Suprapubic skin (tissue), 4 donors: ENCODE measurements around the gene SLC25A47. TPM values are rescaled to one million over a fixed set of nuclear protein-coding genes. Genes with fewer than 3 reads are reported as not detected.
"Not testable (repeated sequence)": the region's sequence is repeated elsewhere in the genome, so short reads cannot be mapped to it uniquely, and the experiment has no call there.

Experiments
- DNase-seq, 2 donors: peaks; one replicate each; pipeline ENCODE4 v3.0.0-alpha.2; 2019; ENCODE audit warnings: low spot score in 2 of 2
- H3K27ac ChIP-seq: fragments of 200-600 bp; sonication (generic); one replicate; pipeline ENCODE4 v1.5.1; 2019
- H3K27me3 ChIP-seq: fragments of 200-600 bp; sonication (generic); one replicate; pipeline ENCODE4 v1.5.1; 2019
- H3K36me3 ChIP-seq: fragments of 200-600 bp; sonication (generic); one replicate; pipeline ENCODE4 v1.5.1; 2019
- H3K4me1 ChIP-seq: fragments of 200-600 bp; sonication (generic); one replicate; pipeline ENCODE4 v1.5.1; 2019
- H3K4me3 ChIP-seq: fragments of 200-600 bp; sonication (generic); one replicate; pipeline ENCODE4 v1.5.1; 2019; ENCODE audit warnings: mild to moderate bottlenecking
- H3K9me3 ChIP-seq: fragments of 200-600 bp; sonication (generic); one replicate; pipeline ENCODE4 v1.5.1; 2019
- EP300 ChIP-seq: sonication (generic); formaldehyde crosslinking; IDR thresholded peaks from one replicate; pipeline ENCODE4 v1.6.1; 2017; ENCODE audit warnings: antibody characterized with exemption
- POLR2A ChIP-seq, 2 donors: fragments of 450-650 bp; IDR thresholded peaks; one replicate each; pipeline ENCODE4 v1.6.1; 2017; ENCODE audit warnings: antibody characterized with exemption in 2 of 2, mild to moderate bottlenecking in 2 of 2, moderate library complexity in 2 of 2
- POLR2AphosphoS5 ChIP-seq, 3 donors: sonication (generic); formaldehyde crosslinking; IDR thresholded peaks; one replicate each; pipeline ENCODE4 v1.6.1; 2017; ENCODE audit warnings: antibody characterized with exemption in 3 of 3
- WGBS: methylation state at CpG from one replicate; pipeline ENCODE4 v1.1.5; 2018; 5-methylcytosine and 5-hydroxymethylcytosine counted together
- total RNA-seq, 4 donors: library from RNA; depleted of rRNA; stranded (reverse); fragments of >200 nt; gene quantifications; one replicate each; pipeline ENCODE4 v1.1.0, GENCODE V29; 2016
- TF ChIP-seq, protein P1 (sequence below), 2 donors: fragments of 200-600 bp in 1 of 2; fragments of 450-650 bp in 1 of 2; sonication (generic) in 1 of 2; IDR thresholded peaks; one replicate each; pipeline ENCODE4 v1.5.1; 2016 to 2019; ENCODE audit warnings: antibody characterized with exemption in 2 of 2, mild to moderate bottlenecking in 1 of 2, moderate library complexity in 1 of 2

SLC25A47 gene
- total RNA-seq, 4 donors from 2014 or later = 0.30 to 1.4 TPM; not detected in 2

DNA sequence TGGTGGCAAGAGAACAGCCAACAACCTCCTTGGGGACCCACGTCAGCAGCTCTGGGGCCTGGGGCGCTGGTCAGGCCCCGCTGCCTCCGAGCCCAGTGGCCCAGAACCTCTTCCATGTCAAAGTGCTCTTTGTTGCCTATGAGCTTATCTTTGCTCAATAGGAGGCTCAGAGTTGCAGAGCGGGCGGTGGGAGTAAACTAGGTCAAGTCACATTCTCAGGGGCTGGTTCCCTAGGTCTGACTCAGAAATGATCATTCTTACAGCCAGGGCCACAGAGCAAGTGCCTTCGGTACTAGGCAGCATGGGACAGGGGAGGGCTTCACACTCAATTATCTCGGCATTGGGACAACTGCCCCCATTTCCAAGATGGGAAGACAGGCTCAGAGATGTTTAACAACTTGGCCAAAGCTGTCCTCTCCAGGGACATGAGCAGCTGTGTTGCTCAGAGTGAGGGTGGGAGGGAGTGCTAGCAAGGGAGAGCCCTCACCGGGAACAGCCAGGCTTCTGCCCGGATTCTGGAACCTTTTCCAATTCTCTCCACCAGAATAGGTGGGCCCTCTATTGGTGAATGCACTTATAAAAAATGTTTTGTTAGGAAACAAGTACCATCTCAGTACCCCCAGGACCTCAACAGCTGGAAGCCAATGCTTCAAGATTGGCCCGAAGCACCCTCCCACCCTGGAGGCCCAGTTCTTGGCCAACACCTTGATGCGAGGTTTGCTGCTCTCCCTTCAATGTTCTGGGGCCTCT lies 28.8 kb upstream of the SLC25A47 start:
- H3K4me1 ChIP-seq = peaks cover 55% of the 10 kb centered on the region
- peak; percentile 63 to 72 for DNase-seq
- H3K9me3 ChIP-seq = no peaks in the 10 kb centered on the region
- no peak overlapping the region for H3K27ac ChIP-seq
- WGBS = 64% methylated on average over 12 of the region's 12 CpGs
- TF ChIP-seq POLR2A (IDR thresholded peaks at IDR 0.05) (no peak), POLR2AphosphoS5 (IDR thresholded peaks at IDR 0.05) (no peak), EP300 (no peak)
- TF ChIP-seq, protein P1, sequence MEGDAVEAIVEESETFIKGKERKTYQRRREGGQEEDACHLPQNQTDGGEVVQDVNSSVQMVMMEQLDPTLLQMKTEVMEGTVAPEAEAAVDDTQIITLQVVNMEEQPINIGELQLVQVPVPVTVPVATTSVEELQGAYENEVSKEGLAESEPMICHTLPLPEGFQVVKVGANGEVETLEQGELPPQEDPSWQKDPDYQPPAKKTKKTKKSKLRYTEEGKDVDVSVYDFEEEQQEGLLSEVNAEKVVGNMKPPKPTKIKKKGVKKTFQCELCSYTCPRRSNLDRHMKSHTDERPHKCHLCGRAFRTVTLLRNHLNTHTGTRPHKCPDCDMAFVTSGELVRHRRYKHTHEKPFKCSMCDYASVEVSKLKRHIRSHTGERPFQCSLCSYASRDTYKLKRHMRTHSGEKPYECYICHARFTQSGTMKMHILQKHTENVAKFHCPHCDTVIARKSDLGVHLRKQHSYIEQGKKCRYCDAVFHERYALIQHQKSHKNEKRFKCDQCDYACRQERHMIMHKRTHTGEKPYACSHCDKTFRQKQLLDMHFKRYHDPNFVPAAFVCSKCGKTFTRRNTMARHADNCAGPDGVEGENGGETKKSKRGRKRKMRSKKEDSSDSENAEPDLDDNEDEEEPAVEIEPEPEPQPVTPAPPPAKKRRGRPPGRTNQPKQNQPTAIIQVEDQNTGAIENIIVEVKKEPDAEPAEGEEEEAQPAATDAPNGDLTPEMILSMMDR (IDR thresholded peaks at IDR 0.05) = no peak
- H3K36me3 ChIP-seq = peaks cover 34% of the 10 kb centered on the region
- H3K27me3 ChIP-seq = no peaks in the 10 kb centered on the region
- H3K4me3 ChIP-seq = no peak overlapping the region

DNA sequence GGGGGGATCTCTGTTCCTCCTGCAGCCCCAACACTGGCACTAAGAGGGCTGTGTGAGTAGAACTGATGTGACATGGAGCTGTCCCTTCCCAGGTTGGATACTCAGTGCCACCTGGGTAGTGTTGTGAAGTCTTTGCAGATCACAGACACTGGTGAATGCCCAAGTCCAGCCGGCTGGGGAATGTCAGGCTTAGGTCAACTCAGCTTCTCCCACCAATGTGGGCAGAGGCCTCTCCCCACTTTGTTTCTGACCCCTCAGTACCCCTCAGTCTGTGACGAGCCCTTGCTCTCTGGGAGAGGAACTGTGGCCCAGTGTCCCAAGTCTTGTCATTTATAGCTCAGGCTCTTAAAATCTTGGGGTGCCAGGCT lies 28.2 kb upstream of the SLC25A47 start:
- H3K4me3 ChIP-seq = no peak overlapping the region
- WGBS = 83% methylated on average over 1 of the region's 2 CpGs
- peaks cover 32% of the 10 kb centered on the region for H3K36me3 ChIP-seq
- no peaks in the 10 kb centered on the region for H3K27me3 ChIP-seq
- H3K4me1 ChIP-seq = peaks cover 50% of the 10 kb centered on the region
- peak; percentile 52 to 56 for DNase-seq
- no peaks in the 10 kb centered on the region for H3K9me3 ChIP-seq
- no peak for TF ChIP-seq POLR2AphosphoS5 (IDR thresholded peaks at IDR 0.05)
- TF ChIP-seq EP300 = no peak
- TF ChIP-seq POLR2A (IDR thresholded peaks at IDR 0.05) = no peak
- TF ChIP-seq, protein P1 (IDR thresholded peaks at IDR 0.05) = no peak
- H3K27ac ChIP-seq = no peak overlapping the region

GRCh38 chr14:100295376-100296105 lies 27.6 kb upstream of the SLC25A47 start:
- Histone ChIP-seq H3K27me3 (no peaks in the 10 kb centered on the region), H3K27ac (no peak overlapping the region), H3K36me3 (peaks cover 26% of the 10 kb centered on the region), H3K4me1 (peaks cover 44% of the 10 kb centered on the region), H3K9me3 (no peaks in the 10 kb centered on the region), H3K4me3 (no peak overlapping the region)
- peak; percentile 52 to 74 for DNase-seq
- TF ChIP-seq, protein P1 (IDR thresholded peaks at IDR 0.05) = no peak
- TF ChIP-seq EP300 (no peak), POLR2A (IDR thresholded peaks at IDR 0.05) (no peak), POLR2AphosphoS5 (IDR thresholded peaks at IDR 0.05) (no peak)
- 87% methylated on average over 16 of the region's 16 CpGs for WGBS

GRCh38 chr14:100296106-100296651 lies 27.0 kb upstream of the SLC25A47 start:
- peaks cover 20% of the 10 kb centered on the region for H3K36me3 ChIP-seq
- H3K4me3 ChIP-seq = no peak overlapping the region
- 82% methylated on average over 9 of the region's 9 CpGs for WGBS
- peak overlapping the region; percentile 80 for H3K27ac ChIP-seq
- peak; percentile 49 to 67 for DNase-seq
- TF ChIP-seq POLR2AphosphoS5 (IDR thresholded peaks at IDR 0.05) = no peak
- no peak for TF ChIP-seq POLR2A (IDR thresholded peaks at IDR 0.05)
- TF ChIP-seq EP300 = no peak
- TF ChIP-seq, protein P1 (IDR thresholded peaks at IDR 0.05) = no peak
- H3K27me3 ChIP-seq = no peaks in the 10 kb centered on the region
- peaks cover 39% of the 10 kb centered on the region for H3K4me1 ChIP-seq
- no peaks in the 10 kb centered on the region for H3K9me3 ChIP-seq

DNA sequence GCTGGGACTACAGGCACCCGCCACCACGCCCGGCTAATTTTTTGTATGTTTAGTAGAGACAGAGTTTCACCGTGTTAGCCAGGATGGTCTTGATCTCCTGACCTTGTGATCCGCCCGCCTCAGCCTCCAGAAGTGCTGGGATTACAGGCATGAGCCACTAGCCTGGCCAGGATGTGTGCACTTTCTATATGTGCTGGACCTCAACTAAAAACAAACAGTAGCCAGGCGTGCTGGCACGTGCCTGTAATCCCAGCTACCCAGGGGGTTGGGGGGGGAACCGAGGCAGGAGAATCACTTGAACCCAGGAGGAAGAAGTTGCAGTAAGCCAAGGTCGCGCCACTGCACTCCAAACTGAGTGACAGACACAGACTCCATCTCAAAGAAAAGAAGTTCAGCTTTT lies 26.4 kb upstream of the SLC25A47 start:
- not testable (repeated sequence) for H3K9me3 ChIP-seq, H3K27me3 ChIP-seq
- WGBS = 92% methylated on average over 11 of the region's 11 CpGs
- Histone ChIP-seq H3K4me3 (peak overlapping the region; percentile 10), H3K27ac (peak overlapping the region; percentile 80), H3K4me1 (peaks cover 39% of the 10 kb centered on the region), H3K36me3 (peaks cover 16% of the 10 kb centered on the region)
- DNase-seq = peak; percentile 54 to 57
